Activated T-cell treated with anti-CD3 and anti-CD28 coated beads, Interleukin-2, amount 50 U/mL, for 24 hours (primary cell): ENCODE data around the gene ZFP36.

Source experiments
- DNase-seq: peaks from one replicate; pipeline ENCODE4 v3.0.0-alpha.2; 2020
- H3K27ac Mint-ChIP-seq: 2 replicates; pipeline ENCODE4 v1.8.0; 2020; ENCODE audit warnings: mild to moderate bottlenecking, mixed read lengths
- H3K27me3 Mint-ChIP-seq: 2 replicates; pipeline ENCODE4 v1.8.0; 2020; ENCODE audit warnings: mixed read lengths
- H3K36me3 Mint-ChIP-seq: 2 replicates; pipeline ENCODE4 v1.8.0; 2020; ENCODE audit warnings: low read depth, mixed read lengths
- H3K4me1 Mint-ChIP-seq: 2 replicates; pipeline ENCODE4 v1.8.0; 2020; ENCODE audit warnings: low read depth, mixed read lengths
- H3K4me3 Mint-ChIP-seq: 2 replicates; pipeline ENCODE4 v1.8.0; 2020; ENCODE audit warnings: mild to moderate bottlenecking, moderate library complexity, mixed read lengths
- H3K9me3 Mint-ChIP-seq: 2 replicates; pipeline ENCODE4 v1.8.0; 2020; ENCODE audit warnings: mixed read lengths

The ZFP36 gene

GRCh38 chr19:39407660-39408391 is 1.2 kb downstream of the ZFP36 start:
- H3K4me1 Mint-ChIP-seq, result peaks cover 59% of the 10 kb centered on the region
- H3K36me3 Mint-ChIP-seq, result peaks cover 27% of the 10 kb centered on the region
- H3K9me3 Mint-ChIP-seq, result no peaks in the 10 kb centered on the region
- no peaks in the 10 kb centered on the region for H3K27me3 Mint-ChIP-seq
- H3K4me3 Mint-ChIP-seq, result peak overlapping the region; percentile 96
- DNase-seq, result peak; percentile 68
- H3K27ac Mint-ChIP-seq, result peak overlapping the region; percentile 96

- peak overlapping the region; percentile 96 for H3K27ac Mint-ChIP-seq
- peaks cover 55% of the 10 kb centered on the region for H3K4me1 Mint-ChIP-seq
- H3K36me3 Mint-ChIP-seq, result peaks cover 30% of the 10 kb centered on the region
- peak; percentile 54 for DNase-seq
- H3K27me3 Mint-ChIP-seq, result no peaks in the 10 kb centered on the region
- peak overlapping the region; percentile 96 for H3K4me3 Mint-ChIP-seq
- no peaks in the 10 kb centered on the region for H3K9me3 Mint-ChIP-seq
Observed at GRCh38 chr19:39408392-39409207, 2.0 kb downstream of the ZFP36 start.

GRCh38 chr19:39409208-39410016 is 2.8 kb downstream of the ZFP36 start:
- peaks cover 34% of the 10 kb centered on the region for H3K36me3 Mint-ChIP-seq

GRCh38 chr19:39410017-39410830 is 3.6 kb downstream of the ZFP36 start:
- Mint-ChIP-seq H3K36me3 (peaks cover 40% of the 10 kb centered on the region), H3K4me3 (peak overlapping the region; percentile 85), H3K27me3 (no peaks in the 10 kb centered on the region), H3K4me1 (peaks cover 51% of the 10 kb centered on the region), H3K27ac (peak overlapping the region; percentile 97), H3K9me3 (no peaks in the 10 kb centered on the region)
- DNase-seq, result peak; percentile 75

More at GRCh38 chr19:39409208-39410016, 2.8 kb downstream of the ZFP36 start:
- H3K27ac Mint-ChIP-seq, result peak overlapping the region; percentile 97
- H3K9me3 Mint-ChIP-seq, result no peaks in the 10 kb centered on the region
- peak; percentile 83 for DNase-seq
- no peaks in the 10 kb centered on the region for H3K27me3 Mint-ChIP-seq
- H3K4me3 Mint-ChIP-seq, result peak overlapping the region; percentile 96
- peaks cover 57% of the 10 kb centered on the region for H3K4me1 Mint-ChIP-seq

- H3K4me3 Mint-ChIP-seq, result peak overlapping the region; percentile 85
Observed at GRCh38 chr19:39410831-39411080, 4.1 kb downstream of the ZFP36 start.

GRCh38 chr19:39411081-39411831 is 4.6 kb downstream of the ZFP36 start:
- DNase-seq, result peak; percentile 46
- H3K9me3 Mint-ChIP-seq, result no peaks in the 10 kb centered on the region
- peaks cover 48% of the 10 kb centered on the region for H3K36me3 Mint-ChIP-seq
- no peaks in the 10 kb centered on the region for H3K27me3 Mint-ChIP-seq
- peaks cover 41% of the 10 kb centered on the region for H3K4me1 Mint-ChIP-seq
- H3K4me3 Mint-ChIP-seq, result peak overlapping the region; percentile 85
- peak overlapping the region; percentile 97 for H3K27ac Mint-ChIP-seq

More at GRCh38 chr19:39410831-39411080, 4.1 kb downstream of the ZFP36 start:
- H3K4me1 Mint-ChIP-seq, result peaks cover 46% of the 10 kb centered on the region
- DNase-seq, result no peak
- H3K27me3 Mint-ChIP-seq, result no peaks in the 10 kb centered on the region
- H3K27ac Mint-ChIP-seq, result peak overlapping the region; percentile 97
- H3K36me3 Mint-ChIP-seq, result peaks cover 46% of the 10 kb centered on the region
- no peaks in the 10 kb centered on the region for H3K9me3 Mint-ChIP-seq

GRCh38 chr19:39411832-39412099 is 5.1 kb downstream of the ZFP36 start:
- Mint-ChIP-seq H3K27ac (peak overlapping the region; percentile 97), H3K27me3 (no peaks in the 10 kb centered on the region), H3K4me1 (peaks cover 40% of the 10 kb centered on the region), H3K36me3 (peaks cover 47% of the 10 kb centered on the region), H3K9me3 (no peaks in the 10 kb centered on the region), H3K4me3 (peak overlapping the region; percentile 85)
- DNase-seq, result peak; percentile 89

GRCh38 chr19:39412100-39412866 is 5.6 kb downstream of the ZFP36 start, which contains the start of gene PLEKHG2:
TSS of gene PLEKHG2 (plus strand) at chr19:39412669. CDS start at chr19:39414087, 1,418 bp downstream.
- H3K27me3 Mint-ChIP-seq, result no peaks in the 10 kb centered on the region
- H3K27ac Mint-ChIP-seq, result peak within 1 kb of the TSS; percentile 97
- peak within 1 kb of the TSS; percentile 85 for H3K4me3 Mint-ChIP-seq
- DNase-seq, result peak; percentile 99
- H3K9me3 Mint-ChIP-seq, result no peaks in the 10 kb centered on the region
- peaks cover 42% of the 10 kb centered on the region for H3K36me3 Mint-ChIP-seq
- H3K4me1 Mint-ChIP-seq, result peaks cover 40% of the 10 kb centered on the region

GRCh38 chr19:39412867-39413271 is 6.2 kb downstream of the ZFP36 start:
- Mint-ChIP-seq H3K36me3 (peaks cover 40% of the 10 kb centered on the region), H3K4me3 (peak overlapping the region; percentile 85)
- DNase-seq, result no peak

GRCh38 chr19:39413272-39413910 is 6.7 kb downstream of the ZFP36 start:
- Mint-ChIP-seq H3K27me3 (no peaks in the 10 kb centered on the region), H3K36me3 (peaks cover 40% of the 10 kb centered on the region), H3K4me1 (peaks cover 40% of the 10 kb centered on the region), H3K27ac (peak overlapping the region; percentile 97), H3K4me3 (peak overlapping the region; percentile 85), H3K9me3 (no peaks in the 10 kb centered on the region)
- peak; percentile 62 for DNase-seq

More at GRCh38 chr19:39412867-39413271, 6.2 kb downstream of the ZFP36 start:
- Mint-ChIP-seq H3K4me1 (peaks cover 40% of the 10 kb centered on the region), H3K27ac (peak overlapping the region; percentile 97), H3K9me3 (no peaks in the 10 kb centered on the region), H3K27me3 (no peaks in the 10 kb centered on the region)

- H3K27ac Mint-ChIP-seq, result peak overlapping the region; percentile 86
- no peaks in the 10 kb centered on the region for H3K27me3 Mint-ChIP-seq
- peak overlapping the region; percentile 85 for H3K4me3 Mint-ChIP-seq
- no peak for DNase-seq
- peaks cover 34% of the 10 kb centered on the region for H3K4me1 Mint-ChIP-seq
- H3K9me3 Mint-ChIP-seq, result no peaks in the 10 kb centered on the region
- H3K36me3 Mint-ChIP-seq, result peaks cover 41% of the 10 kb centered on the region
Observed at GRCh38 chr19:39413911-39414608, 7.4 kb downstream of the ZFP36 start.
